HG03457 (cell line): ENCODE results near the gene COX7A1.
A peak's percentile ranks its signal among the peaks of the same experiment; 100 is the strongest.

ENCODE experiments used
- ATAC-seq: cut with Tn5 transposase; IDR thresholded peaks from one replicate; pipeline ENCODE4 v1.9.1; 2021; ENCODE audit warnings: moderate number of reproducible peaks; ENCODE audit not compliant: unreplicated experiment

The COX7A1 gene

DNA sequence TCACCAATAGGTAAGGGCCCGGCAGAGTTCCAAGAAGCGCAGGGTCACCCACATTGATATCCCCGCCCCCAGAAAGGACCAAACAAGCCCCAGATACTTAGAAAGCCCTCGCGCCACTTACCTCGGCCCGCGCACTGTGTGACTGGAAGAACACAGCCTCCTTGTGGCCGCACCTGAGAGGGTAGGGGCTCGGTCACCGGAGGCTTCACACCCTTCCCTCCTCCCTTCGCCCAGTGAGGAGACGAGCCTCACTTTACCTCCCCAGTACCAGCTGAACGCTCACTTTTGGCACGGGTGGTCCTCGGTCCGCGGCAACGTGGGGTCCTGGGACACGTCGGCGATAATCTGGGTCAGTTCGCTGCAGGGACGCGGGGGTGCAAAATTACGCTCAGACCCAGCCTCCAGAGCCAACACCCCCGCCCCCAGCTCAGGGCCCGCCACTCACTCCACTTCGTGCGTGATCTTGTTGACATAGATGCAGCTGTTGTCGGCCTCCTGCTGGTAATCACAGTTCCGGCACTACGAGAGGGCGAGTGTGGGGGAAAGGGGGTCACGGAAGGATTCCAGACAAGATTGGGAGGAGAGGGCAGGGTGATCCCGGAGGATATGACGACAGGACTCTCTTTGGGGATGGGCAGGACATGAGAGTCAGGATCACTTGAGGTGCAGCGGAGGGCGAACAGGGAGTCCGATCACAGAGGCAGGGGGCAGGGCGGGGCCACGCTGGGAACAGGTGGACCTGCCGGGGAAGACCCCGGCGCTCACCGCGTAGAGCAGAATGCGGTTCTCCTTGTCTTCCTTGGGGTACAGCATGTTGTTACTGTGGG, 38.1 kb downstream of the COX7A1 start:
- peak; percentile 5 for ATAC-seq

DNA sequence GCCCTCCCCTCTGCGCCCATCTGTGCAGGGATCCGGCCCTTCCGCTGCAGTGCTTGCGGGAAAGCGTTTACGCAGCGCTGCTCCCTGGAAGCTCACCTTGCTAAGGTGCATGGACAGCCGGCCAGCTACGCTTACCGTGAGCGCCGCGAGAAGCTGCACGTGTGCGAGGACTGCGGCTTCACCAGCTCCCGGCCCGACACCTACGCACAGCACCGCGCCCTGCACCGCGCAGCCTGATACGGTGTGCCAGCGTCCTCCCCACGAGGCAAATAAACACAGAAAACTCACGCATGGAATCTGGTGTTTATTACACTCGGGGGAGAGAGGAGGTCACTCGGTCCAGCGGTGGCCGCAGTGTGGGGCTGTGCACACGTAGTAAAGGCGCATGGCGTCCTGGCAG, 38.8 kb downstream of the COX7A1 start:
- no peak for ATAC-seq

DNA sequence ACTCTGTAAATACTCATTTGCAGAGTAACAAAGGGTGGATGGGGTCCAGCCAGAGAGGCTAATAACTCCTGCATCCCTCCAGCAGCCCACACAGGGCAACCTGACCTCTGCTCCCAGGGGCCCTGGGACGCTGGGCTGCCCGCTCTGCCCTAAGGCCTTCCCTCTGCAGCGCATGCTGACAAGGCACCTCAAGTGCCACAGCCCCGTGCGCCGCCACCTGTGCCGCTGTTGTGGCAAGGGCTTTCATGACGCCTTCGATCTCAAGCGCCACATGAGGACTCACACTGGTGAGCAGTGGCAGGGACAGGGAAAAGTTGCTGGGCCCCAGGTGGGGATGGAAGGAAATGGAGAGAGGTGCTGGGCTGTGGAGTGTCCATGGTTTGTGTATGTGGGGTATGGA, 39.6 kb downstream of the COX7A1 start:
- ATAC-seq, result no peak

DNA sequence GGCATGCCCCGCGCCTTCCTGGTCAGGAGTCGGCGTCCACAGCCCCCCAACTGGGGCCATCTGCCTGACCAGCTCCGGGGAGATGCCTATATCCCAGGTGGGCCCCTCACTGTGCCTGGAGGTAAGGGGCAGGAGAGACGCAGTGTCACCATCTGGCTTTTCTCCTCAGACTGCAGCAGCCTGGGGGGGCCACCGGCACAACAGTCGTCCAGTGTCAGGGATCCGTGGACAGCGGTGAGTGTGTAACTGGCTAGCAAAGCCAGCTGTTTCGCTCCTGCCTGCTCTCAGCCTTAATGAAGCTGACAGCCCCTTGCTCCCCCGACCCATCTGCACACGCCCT, 41.1 kb downstream of the COX7A1 start:
- no peak for ATAC-seq

DNA sequence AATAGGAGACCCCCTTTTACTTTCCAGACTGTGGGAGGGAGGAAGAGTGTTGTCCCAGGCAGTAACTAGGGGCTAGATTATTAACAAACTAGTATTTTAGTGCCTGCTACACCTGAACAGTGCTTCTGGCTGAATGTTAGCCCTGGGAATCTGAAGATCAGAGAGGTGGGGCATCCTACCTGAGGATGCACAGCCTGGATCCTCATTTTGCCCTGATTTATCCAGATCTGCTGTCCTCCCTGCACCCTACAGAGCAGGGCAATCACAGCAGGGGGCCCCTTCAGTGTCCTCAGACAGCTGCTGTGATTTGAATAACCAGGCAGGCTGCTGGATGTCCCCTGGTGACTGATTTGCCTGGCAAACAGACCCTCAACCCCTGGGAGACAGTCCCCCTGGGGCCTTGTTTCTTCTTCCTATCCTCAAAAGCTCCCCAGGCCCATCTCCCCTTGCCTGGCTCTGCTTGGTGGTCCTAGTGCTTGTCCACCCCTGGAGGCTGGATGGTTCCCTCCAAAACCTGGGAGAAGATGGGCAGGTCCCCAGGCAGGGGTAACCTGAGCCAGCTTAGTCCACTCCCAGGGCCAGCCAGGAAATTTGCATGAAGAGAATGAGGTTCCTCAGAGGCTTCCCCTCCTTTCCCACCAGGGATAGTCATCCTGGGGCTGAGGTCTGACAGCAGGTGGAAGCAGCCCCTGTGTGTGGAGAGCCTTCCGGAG, 41.6 kb downstream of the COX7A1 start, which contains the start of gene OVOL3:
Gene OVOL3, plus strand, starts transcription at position 657 of the 713 bp plus-strand sequence. CDS start 60 bp downstream, outside the sequence.
- ATAC-seq, result no peak

DNA sequence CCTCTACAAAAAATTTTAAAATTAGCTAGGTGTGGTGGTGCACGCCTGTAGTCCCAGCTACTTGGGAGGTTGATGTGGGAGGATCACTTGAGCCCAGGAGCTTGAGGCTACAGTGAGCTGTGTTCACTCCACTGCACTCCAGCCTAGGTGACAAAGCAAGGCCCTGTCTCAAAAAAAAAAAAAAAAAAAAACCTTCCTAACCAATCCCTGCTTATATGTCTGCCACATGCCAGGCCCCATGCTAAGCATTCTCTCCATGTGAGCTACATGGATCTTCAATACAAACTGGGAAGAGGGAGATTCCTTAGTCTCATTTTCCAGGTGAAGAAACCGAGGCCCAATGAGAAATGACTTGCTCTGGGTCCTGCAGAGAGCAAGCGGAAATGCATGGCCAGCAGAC, 43.6 kb downstream of the COX7A1 start:
- ATAC-seq, result no peak

DNA sequence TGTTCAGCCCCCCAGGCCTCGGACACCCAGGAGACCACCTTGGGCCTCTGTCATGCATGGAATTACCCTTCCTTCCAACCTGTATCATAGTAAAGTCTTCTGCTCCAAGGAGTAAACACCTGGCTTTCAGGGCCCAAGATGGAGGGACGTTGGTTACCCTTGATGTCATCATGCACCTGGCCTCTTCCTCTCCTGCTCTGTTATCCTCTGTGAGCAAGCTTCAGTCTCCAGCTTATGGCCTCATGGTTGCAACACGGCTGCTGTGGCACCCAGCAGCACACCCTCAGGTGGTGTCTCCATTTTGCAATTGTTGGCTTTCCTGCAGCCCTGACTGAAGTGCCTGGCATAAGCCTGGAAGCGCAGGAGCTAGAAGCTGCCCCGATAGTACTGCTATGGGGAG, 45.3 kb downstream of the COX7A1 start:
- no peak for ATAC-seq

DNA sequence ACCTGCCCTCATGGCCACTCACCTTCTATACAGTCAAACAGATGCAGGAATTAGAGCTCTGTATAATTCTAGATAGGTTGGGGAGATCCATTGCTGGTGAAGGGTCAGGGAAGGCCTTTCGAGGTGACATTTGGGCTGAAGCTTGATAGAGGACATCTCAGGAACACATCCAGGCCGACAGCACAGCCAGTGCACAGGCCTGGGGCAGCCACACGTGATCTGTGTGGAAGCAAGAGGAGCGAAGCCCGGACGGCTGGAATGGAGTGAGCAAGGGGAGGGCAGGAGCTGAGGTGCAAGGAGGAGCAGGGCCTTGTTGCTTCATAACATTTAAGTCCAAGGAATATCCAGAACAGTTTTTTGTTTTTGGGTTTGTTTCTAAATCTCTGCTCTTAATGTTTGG, 45.8 kb downstream of the COX7A1 start:
- no peak for ATAC-seq

DNA sequence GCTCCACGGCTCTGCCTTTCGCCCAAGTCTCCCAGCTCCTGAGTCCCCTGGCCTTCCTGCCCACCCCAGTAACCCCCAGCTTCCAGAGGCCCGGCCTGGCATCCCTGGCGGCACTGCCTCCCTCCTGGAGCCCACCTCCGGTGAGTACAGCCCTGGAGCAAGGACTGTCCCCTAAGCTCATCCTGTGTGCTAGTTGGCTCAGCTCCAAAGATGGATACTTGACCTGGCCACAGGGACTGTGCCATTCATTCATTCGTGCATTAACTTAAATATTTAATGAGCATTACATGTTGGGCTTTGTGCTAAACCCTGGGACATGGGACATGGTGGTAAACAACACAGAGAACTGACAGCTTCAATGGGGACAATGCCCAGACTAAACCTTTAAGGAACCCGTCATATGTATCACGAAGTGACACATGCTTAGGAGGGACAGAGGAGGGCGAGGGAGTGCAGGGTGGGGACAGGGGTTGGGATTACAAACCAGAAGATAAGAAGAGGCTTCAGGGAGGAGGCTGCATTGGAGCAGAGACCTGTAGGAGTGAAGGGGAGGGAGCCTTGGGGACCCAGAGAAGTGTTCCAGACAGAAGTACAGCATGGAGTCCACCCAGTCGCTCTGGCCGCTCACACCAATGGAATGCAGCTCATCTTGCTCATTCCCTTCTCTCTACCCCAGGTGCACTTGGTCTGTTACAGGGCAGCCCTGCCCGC, 48.2 kb downstream of the COX7A1 start:
- no peak for ATAC-seq

DNA sequence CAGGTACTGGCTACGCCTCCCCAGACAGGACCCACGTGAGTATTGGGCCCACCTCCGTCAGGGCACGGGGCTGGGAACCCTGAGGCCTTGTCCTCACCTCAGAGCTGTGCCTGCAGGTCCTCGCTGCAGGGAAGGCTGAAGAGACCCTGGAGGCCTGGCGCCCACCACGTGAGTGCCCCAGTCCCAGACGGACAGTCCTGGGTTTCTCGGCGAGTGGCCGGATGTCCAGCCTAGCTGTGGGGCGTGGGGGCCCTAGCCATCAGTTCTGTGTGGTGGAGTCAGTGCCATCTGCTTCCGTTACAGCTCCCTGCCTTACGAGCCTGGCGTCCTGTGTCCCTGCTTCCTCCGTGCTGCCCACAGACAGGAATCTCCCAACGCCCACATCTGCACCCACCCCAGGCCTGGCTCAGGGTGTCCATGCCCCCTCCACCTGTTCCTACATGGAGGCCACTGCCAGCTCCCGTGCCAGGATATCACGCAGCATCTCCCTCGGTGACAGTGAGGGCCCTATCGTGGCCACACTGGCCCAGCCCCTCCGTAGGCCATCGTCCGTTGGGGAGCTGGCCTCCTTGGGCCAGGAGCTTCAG, 49.1 kb downstream of the COX7A1 start:
- ATAC-seq, result no peak

DNA sequence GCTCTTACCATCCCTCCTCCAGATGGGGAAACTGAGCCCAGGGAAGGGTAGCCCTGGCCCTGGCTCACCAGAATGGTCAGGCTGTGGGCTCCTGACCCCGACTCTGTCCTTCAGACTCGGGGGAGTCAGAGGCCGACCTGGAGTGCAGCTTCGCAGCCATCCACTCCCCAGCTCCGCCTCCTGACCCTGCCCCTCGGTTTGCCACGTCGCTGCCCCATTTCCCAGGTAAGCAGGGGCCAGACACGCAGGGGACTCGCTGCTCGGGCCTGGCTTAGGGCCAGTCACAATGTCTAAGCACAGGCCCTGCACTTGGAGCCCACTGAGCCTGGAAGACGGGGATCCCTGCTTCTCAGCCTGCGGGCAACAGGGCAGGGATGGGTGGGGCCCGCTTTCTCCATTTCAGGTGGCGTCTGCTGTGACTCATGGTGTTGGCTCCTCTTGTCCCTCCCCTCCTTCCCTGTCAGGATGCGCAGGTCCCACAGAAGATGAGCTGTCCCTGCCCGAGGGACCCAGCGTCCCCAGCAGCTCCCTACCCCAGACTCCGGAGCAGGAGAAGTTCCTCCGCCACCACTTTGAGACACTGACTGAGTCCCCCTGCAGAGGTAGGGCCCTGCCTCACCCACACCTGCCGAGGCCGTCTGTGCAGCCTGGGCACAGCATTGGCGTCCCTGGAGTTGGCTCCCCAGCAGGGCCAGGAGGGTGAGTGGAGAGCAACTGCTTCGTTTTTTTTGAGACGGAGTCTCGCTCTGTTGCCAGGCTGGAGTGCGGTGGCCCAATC, 50.5 kb downstream of the COX7A1 start:
- ATAC-seq, result no peak
